Posterior vena cava (tissue), 2 donors: ENCODE data around the gene TICAM1. TPM values are rescaled to one million over a fixed set of nuclear protein-coding genes. Genes with fewer than 3 reads are reported as not detected.
"Not testable (repeated sequence)": the region's sequence is repeated elsewhere in the genome, so short reads cannot be mapped to it uniquely, and the experiment has no call there.

Experiments
- DNase-seq: peaks from one replicate; pipeline ENCODE4 v3.0.0-alpha.2; 2020; ENCODE audit warnings: low spot score
- intact Hi-C, 2 donors: fragments of 100-400 bp; cut with DNase I; formaldehyde crosslinking; loops; one replicate each; pipeline versions ENCODE4 v1.14.1 to v1.14.2; 2022 to 2023
- total RNA-seq, 2 donors: library from RNA; stranded (reverse); fragmentation: NEBNext Ultra II Directional; extraction: Animal tissue kit (Norgen Biotek cat#: 25700); gene quantifications; one replicate each; pipeline ENCODE4 v1.2.1, GENCODE V29; 2021
- donor health status: DM: yes; HTN: yes; CAD: no.
- donor health status: DM: yes; HTN: yes; CAD: no.

TICAM1 gene
- total RNA-seq, 2 donors from 2014 or later = 7.6 to 13.2 TPM

DNA sequence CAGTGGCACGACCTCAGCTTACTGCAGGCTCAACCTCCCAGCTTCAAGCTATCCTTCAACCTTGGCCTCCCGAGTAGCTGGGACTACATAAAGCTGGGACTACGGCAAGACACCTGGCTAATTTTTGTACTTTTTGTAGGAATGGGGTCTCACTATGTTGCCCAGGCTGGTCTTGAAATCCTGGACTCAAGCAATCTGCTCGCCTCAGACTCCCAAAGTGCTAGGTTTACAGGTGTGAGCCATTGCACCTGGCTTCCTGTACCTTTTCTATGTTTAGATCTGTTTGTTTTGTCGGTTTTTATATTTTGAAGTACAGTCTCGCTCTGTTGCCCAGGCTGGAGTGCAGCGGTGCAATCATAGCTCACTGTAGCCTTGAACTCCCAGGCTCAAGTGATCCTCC, 17.5 kb upstream of the TICAM1 start:
- no peak for DNase-seq
- intact Hi-C loops = no loop called here

DNA sequence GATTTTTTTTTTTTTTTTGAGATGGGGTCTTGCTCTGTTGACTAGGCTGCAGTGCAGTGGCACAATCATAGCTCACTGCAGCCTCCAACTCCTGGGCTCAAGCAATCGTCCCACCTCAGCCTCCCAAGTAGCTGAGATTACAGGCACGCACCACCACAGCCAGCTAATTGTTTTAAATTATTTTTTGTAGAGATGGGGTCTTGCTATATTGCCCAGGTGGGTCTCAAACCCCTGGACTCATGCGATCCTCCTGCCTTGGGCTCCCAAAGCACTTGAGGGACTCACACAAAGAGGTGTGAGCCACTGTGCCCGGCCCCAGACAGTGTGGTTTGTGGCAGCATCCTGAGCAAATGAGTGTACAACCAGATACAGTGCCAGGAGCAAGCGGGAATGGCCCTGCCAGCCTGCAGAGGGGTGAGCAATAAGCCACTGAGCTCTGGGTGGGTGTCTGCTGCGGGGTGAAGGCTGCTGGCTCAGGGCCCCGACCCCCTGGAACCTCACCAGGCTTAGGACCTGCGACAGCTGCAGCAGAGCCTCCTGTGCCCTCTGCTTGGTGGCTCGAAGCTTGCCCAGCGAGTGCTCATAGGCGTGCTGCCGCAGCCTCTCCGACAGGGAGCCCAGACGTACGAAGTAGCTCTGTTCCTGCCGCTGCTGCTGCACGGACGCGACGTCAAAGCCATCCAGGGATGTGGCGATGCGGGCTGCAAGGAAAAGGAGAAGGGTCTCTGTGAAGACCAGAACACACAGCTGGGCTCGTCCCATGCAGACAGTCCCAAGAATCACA, 15.9 kb upstream of the TICAM1 start:
- intact Hi-C loops = loop anchor here in 1 of 2 donors (1.0 kb wide), 1 partner anchor 38 kb away; no protein-coding TSS in a partner anchor
- DNase-seq = no peak

- DNase-seq, intact Hi-C loops: not testable (repeated sequence)
These were observed 14.5 kb upstream of the TICAM1 start for GRCh38 chr19:4845975-4846374.

- DNase-seq = no peak
- intact Hi-C loops = no loop called here
These were observed 13.1 kb upstream of the TICAM1 start for GRCh38 chr19:4844348-4845179.

GRCh38 chr19:4843647-4843965, 12.1 kb upstream of the TICAM1 start:
- intact Hi-C loops = no loop called here
- no peak for DNase-seq

- intact Hi-C loops = no loop called here
- no peak for DNase-seq
These were observed 7.7 kb upstream of the TICAM1 start for GRCh38 chr19:4839192-4839591.

- intact Hi-C loops = no loop called here
- DNase-seq = no peak
These were observed 1.3 kb upstream of the TICAM1 start for GRCh38 chr19:4832776-4833175.

GRCh38 chr19:4831979-4832340, 448 bp upstream of the TICAM1 start:
- DNase-seq, intact Hi-C loops: not testable (repeated sequence)

DNA sequence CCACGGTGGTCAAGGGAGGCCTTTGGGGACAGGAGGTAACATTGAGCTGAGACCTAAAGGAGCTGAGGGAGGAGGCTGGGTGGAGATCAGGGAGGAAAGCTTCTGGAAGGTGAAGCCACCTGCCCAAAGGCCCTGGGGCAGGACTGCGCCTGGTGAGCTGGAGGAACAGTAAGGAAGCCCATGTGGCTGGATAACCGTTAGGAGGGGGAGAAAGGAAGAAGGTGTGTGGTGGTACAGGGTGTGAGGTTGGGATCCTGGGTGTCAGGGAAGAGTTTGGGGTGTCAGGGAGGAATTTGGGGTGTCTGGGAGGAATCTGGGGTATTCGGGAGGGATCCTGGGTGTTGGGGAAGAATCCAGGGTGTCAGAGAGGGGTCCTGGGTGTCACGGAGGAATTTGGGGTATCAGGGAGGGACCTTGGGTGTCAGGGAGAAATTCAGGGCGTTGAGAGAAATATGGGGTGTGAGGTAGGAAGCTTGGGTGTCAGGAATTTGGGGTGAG, 695 bp downstream of the TICAM1 start:
- intact Hi-C loops = no loop called here
- no peak for DNase-seq

- intact Hi-C loops = no loop called here
- DNase-seq = no peak
These were observed 1.2 kb downstream of the TICAM1 start for GRCh38 chr19:4830332-4830731.

- DNase-seq = no peak
- intact Hi-C loops = no loop called here
These were observed 2.4 kb downstream of the TICAM1 start for GRCh38 chr19:4829001-4829712.

DNA sequence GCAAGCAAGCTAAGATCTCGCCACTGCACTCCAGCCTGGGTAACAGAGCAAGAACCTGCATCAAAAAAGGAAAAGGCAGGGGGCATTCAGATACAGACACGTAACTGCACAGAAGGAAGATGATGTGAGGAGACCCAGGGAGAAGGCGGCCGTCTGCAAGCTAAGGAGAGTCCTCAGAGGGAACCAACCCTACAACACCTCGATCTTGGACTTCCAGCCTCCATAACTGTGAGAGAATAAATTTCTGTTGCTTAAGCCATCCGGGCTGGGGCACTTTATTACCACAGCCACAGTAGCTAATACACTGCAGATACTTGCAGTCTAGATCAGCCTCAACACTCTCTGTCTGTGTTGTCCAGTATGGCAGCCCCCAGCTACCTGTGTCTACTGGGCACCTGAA, 7.9 kb downstream of the TICAM1 start:
- intact Hi-C loops = no loop called here
- DNase-seq = no peak

- intact Hi-C loops, DNase-seq: not testable (repeated sequence)
These were observed 9.2 kb downstream of the TICAM1 start for GRCh38 chr19:4822354-4822753.

GRCh38 chr19:4821265-4821664, 10.2 kb downstream of the TICAM1 start:
- intact Hi-C loops = no loop called here
- DNase-seq = no peak

- intact Hi-C loops = loop anchor here in 1 of 2 donors (10.0 kb wide), 1 partner anchor 217 kb away; no protein-coding TSS in a partner anchor
- peak; percentile 74 for DNase-seq
These were observed 13.8 kb downstream of the TICAM1 start for GRCh38 chr19:4817467-4818277.

DNA sequence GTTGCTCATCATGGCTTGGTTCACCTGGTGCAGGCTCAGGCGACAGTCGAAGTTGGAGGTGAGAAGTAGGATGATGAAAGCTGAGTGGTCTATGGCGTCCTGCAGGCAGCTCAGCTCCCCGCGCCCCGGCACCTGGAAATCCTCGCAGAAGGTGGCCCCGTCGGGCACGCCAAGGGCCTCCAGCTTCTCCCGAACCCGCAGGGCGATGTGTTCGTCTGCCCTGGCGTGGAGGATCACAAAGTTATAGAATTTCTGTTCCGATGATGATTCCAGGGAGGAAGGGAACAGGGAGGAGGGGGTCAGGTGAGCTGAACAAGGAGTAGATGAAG, 14.6 kb downstream of the TICAM1 start:
- peak; percentile 73 for DNase-seq
- intact Hi-C loops = loop anchor here in 1 of 2 donors (10.0 kb wide), 1 partner anchor 218 kb away; no protein-coding TSS in a partner anchor

GRCh38 chr19:4816202-4816949, 15.1 kb downstream of the TICAM1 start:
- peak; percentile 77 for DNase-seq
- intact Hi-C loops = loop anchor here in 1 of 2 donors (10.0 kb wide), 1 partner anchor 218 kb away; no protein-coding TSS in a partner anchor
